ENCODE data around the gene AKIRIN2.

DNA sequence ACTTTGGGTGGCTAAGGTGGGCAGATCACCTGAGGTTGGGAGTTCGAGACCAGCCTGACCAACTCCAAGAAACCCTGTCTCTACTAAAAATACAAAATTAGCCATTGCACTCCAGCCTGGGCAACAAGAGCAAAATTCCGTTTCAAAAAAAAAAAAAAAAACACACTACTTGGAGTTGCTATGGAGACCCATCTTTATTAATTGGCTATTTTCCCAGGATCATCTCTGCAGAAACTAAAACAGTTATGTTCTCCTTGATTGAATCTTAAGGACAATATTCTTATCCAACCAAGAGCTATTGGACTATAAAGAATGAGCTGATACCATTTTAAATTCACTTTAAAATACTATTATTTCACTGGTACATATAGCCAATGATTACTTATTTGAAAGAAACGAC is 14.7 kb downstream of the AKIRIN2 start:
- TF ChIP-seq, protein P1, sequence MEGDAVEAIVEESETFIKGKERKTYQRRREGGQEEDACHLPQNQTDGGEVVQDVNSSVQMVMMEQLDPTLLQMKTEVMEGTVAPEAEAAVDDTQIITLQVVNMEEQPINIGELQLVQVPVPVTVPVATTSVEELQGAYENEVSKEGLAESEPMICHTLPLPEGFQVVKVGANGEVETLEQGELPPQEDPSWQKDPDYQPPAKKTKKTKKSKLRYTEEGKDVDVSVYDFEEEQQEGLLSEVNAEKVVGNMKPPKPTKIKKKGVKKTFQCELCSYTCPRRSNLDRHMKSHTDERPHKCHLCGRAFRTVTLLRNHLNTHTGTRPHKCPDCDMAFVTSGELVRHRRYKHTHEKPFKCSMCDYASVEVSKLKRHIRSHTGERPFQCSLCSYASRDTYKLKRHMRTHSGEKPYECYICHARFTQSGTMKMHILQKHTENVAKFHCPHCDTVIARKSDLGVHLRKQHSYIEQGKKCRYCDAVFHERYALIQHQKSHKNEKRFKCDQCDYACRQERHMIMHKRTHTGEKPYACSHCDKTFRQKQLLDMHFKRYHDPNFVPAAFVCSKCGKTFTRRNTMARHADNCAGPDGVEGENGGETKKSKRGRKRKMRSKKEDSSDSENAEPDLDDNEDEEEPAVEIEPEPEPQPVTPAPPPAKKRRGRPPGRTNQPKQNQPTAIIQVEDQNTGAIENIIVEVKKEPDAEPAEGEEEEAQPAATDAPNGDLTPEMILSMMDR (conservative IDR thresholded peaks at IDR 0.05; ENCODE audit: low read length) = no peak
- no peak for TF ChIP-seq EZH2phosphoT487 (IDR thresholded peaks at IDR 0.05; ENCODE audit: borderline replicate concordance)

Data from Loucy (cell line).